Colonic mucosa (tissue), 4 donors: Measurements from ENCODE around the gene SLAMF1. TPM values are rescaled to one million over a fixed set of nuclear protein-coding genes. Genes with fewer than 3 reads are reported as not detected.
"Not testable (repeated sequence)": the region's sequence is repeated elsewhere in the genome, so short reads cannot be mapped to it uniquely, and the experiment has no call there.

Experiments used
- DNase-seq: peaks from one replicate; pipeline ENCODE4 v3.0.0-alpha.2; 2020
- H3K27ac ChIP-seq: fragments of 200-600 bp; one replicate; pipeline ENCODE4 v1.8.0; 2021
- H3K27me3 ChIP-seq: fragments of 200-600 bp; one replicate; pipeline ENCODE4 v1.8.0; 2021
- H3K36me3 ChIP-seq: fragments of 200-600 bp; one replicate; pipeline ENCODE4 v1.8.0; 2021
- H3K4me1 ChIP-seq: fragments of 200-600 bp; one replicate; pipeline ENCODE4 v1.8.0; 2021; ENCODE audit warnings: mild to moderate bottlenecking
- H3K4me3 ChIP-seq: fragments of 200-600 bp; one replicate; pipeline ENCODE4 v1.8.0; 2021
- H3K9ac ChIP-seq, 2 donors: one replicate each; pipeline ENCODE4 v1.7.0; 2013; ENCODE audit warnings: control low read depth in 2 of 2, low read depth in 2 of 2, low read length in 2 of 2
- H3K9me3 ChIP-seq: fragments of 200-600 bp; one replicate; pipeline ENCODE4 v1.8.0; 2021
- CTCF ChIP-seq: fragments of 200-600 bp; IDR thresholded peaks from one replicate; pipeline ENCODE4 v1.8.0; 2022; ENCODE audit warnings: antibody characterized with exemption, mild to moderate bottlenecking
- intact Hi-C: fragments of 100-400 bp; cut with DNase I; formaldehyde crosslinking; loops from one replicate; pipeline ENCODE4 v1.14.1; 2022
- total RNA-seq, 2 donors: library from RNA; stranded (reverse); fragmentation: NEBNext Ultra II Directional in 1 of 2; extraction: Animal tissue kit (Norgen Biotek cat#: 25700) in 1 of 2; gene quantifications; one replicate each; pipeline ENCODE4 v1.2.1, GENCODE V29; 2021
- donor health status: healthy.
- donor health status: DM: no; HTN: no; CAD: no.
- donor health status: DM: no; HTN: no; CAD: no.

SLAMF1 gene
- total RNA-seq, 2 donors from 2014 or later, result 0.69 to 1.2 TPM

- no peaks in the 10 kb centered on the region for H3K36me3 ChIP-seq
- TF ChIP-seq CTCF, result no peak
- DNase-seq, result no peak
These were observed 86.0 kb downstream of the SLAMF1 start for GRCh38 chr1:160560806-160561205.

GRCh38 chr1:160560045-160560705, 86.7 kb downstream of the SLAMF1 start:
- Histone ChIP-seq H3K36me3 (no peaks in the 10 kb centered on the region), H3K9me3 (no peaks in the 10 kb centered on the region), H3K9ac (no peak overlapping the region), H3K27ac (no peak overlapping the region), H3K4me1 (no peaks in the 10 kb centered on the region), H3K4me3 (no peak overlapping the region), H3K27me3 (no peaks in the 10 kb centered on the region)
- DNase-seq, result no peak
- intact Hi-C loops, result no loop called here
- no peak for TF ChIP-seq CTCF

More at GRCh38 chr1:160560806-160561205, 86.0 kb downstream of the SLAMF1 start:
- Histone ChIP-seq H3K27me3 (no peaks in the 10 kb centered on the region), H3K4me1 (no peaks in the 10 kb centered on the region), H3K27ac (no peak overlapping the region), H3K9me3 (no peaks in the 10 kb centered on the region), H3K9ac (no peak overlapping the region), H3K4me3 (no peak overlapping the region)
- intact Hi-C loops, result no loop called here

- H3K4me3 ChIP-seq, H3K9me3 ChIP-seq, H3K4me1 ChIP-seq, H3K36me3 ChIP-seq, H3K27me3 ChIP-seq, DNase-seq, H3K9ac ChIP-seq, H3K27ac ChIP-seq, intact Hi-C loops: not testable (repeated sequence)
These were observed 87.4 kb downstream of the SLAMF1 start for GRCh38 chr1:160559437-160559836.

GRCh38 chr1:160558660-160559380, 88.0 kb downstream of the SLAMF1 start:
- Histone ChIP-seq H3K4me3 (no peak overlapping the region), H3K36me3 (no peaks in the 10 kb centered on the region), H3K27ac (no peak overlapping the region), H3K4me1 (no peaks in the 10 kb centered on the region), H3K9ac (no peak overlapping the region), H3K9me3 (no peaks in the 10 kb centered on the region), H3K27me3 (no peaks in the 10 kb centered on the region)
- DNase-seq, result no peak
- intact Hi-C loops, result no loop called here
- no peak for TF ChIP-seq CTCF

Other genes starting within 250 kb of the SLAMF1 start
- gene VANGL2, start 246.5 kb downstream of the SLAMF1 start, total RNA-seq, result 10 to 100 TPM in 1 of 2 donors, 1 to 10 TPM in 1; 3.9 to 10.3 TPM
- gene SLAMF6, start 123.8 kb downstream of the SLAMF1 start, total RNA-seq, result 1 to 10 TPM; 1.1 to 1.4 TPM
- 1 to 10 TPM; 1.3 to 3.0 TPM for gene CD84, start 67.5 kb downstream of the SLAMF1 start, total RNA-seq
- gene CD48, start 64.8 kb upstream of the SLAMF1 start, total RNA-seq, result 1 to 10 TPM; 4.9 to 9.2 TPM
- gene SLAMF7, start 92.2 kb upstream of the SLAMF1 start, total RNA-seq, result 1 to 10 TPM; 4.9 to 7.0 TPM
- 1 to 10 TPM; 1.2 to 2.7 TPM for gene LY9, start 149.1 kb upstream of the SLAMF1 start, total RNA-seq
- gene CD244, start 215.8 kb upstream of the SLAMF1 start, total RNA-seq, result under 1 TPM; 0.49 to 0.58 TPM
- 100 to 1,000 TPM; 164 to 256 TPM for gene ITLN1, start 238.1 kb upstream of the SLAMF1 start, total RNA-seq